HepG2 (cell line): ENCODE measurements around the gene SPRED2. TPM values are rescaled to one million over a fixed set of nuclear protein-coding genes. Genes with fewer than 3 reads are reported as not detected.

Experiments
- ARID2 ChIP-seq: sonication (generic); formaldehyde crosslinking; IDR thresholded peaks from 2 replicates; pipeline ENCODE4 v1.8.1; 2022; ENCODE audit warnings: mild to moderate bottlenecking, missing genetic modification reagents, borderline replicate concordance
- ATF2 ChIP-seq: sonication (generic); formaldehyde crosslinking; IDR thresholded peaks from 2 replicates; pipeline ENCODE4 v1.4.0; 2020; ENCODE audit warnings: missing genetic modification reagents
- CHCHD3 ChIP-seq: sonication (generic); formaldehyde crosslinking; IDR thresholded peaks from 2 replicates; pipeline ENCODE4 v1.8.0; 2022; ENCODE audit warnings: mild to moderate bottlenecking, missing genetic modification reagents, moderate library complexity
- CREB1 ChIP-seq, 2 experiments: fragments of 450-650 bp in 1 of 2; IDR thresholded peaks; 2 replicates each; pipeline ENCODE4 v1.6.1; 2016 to 2017; ENCODE audit warnings: control low read depth in 1 of 2, mild to moderate bottlenecking in 1 of 2, missing compliant biosample characterization in 1 of 2, missing genetic modification characterization in 1 of 2
- GPN1 ChIP-seq: sonication (generic); formaldehyde crosslinking; IDR thresholded peaks from 2 replicates; pipeline ENCODE4 v1.5.1; 2020; ENCODE audit warnings: missing genetic modification reagents, borderline replicate concordance
- LRRFIP1 ChIP-seq: sonication (generic); formaldehyde crosslinking; conservative IDR thresholded peaks from 2 replicates; pipeline ENCODE4 v1.4.0; 2020; ENCODE audit warnings: missing genetic modification reagents
- MXD3 ChIP-seq: IDR thresholded peaks from 2 replicates; pipeline ENCODE4 v1.6.1; 2016; ENCODE audit warnings: mild to moderate bottlenecking, missing biosample characterization, missing genetic modification reagents
- NAIF1 ChIP-seq: sonication (generic); formaldehyde crosslinking; IDR thresholded peaks from 2 replicates; pipeline ENCODE4 v1.5.0; 2020; ENCODE audit warnings: mild to moderate bottlenecking, missing genetic modification reagents, borderline replicate concordance
- NFE2L2 ChIP-seq: fragments of 150-350 bp; IDR thresholded peaks from 2 replicates; pipeline ENCODE4 v1.6.1; 2014; ENCODE audit warnings: low read length
- PHB2 ChIP-seq: fragments of 450-650 bp; IDR thresholded peaks from 2 replicates; pipeline ENCODE4 v1.6.1; 2018; ENCODE audit not compliant: partially characterized antibody
- PPARG ChIP-seq: conservative IDR thresholded peaks from 2 replicates; pipeline ENCODE4 v1.6.1; 2016; ENCODE audit warnings: missing biosample characterization, missing genetic modification reagents
- SKI ChIP-seq: fragments of 450-650 bp; IDR thresholded peaks from one replicate; pipeline ENCODE4 v1.6.1; 2018; ENCODE audit warnings: mild to moderate bottlenecking; ENCODE audit not compliant: partially characterized antibody
- TRIM22 ChIP-seq: fragments of 450-650 bp; IDR thresholded peaks from 2 replicates; pipeline ENCODE4 v1.6.1; 2017
- ZBTB8A ChIP-seq: sonication (generic); formaldehyde crosslinking; IDR thresholded peaks from 2 replicates; pipeline ENCODE4 v1.4.0; 2020; ENCODE audit warnings: mild to moderate bottlenecking, low read depth, missing genetic modification reagents, borderline replicate concordance
- ZFP36L1 ChIP-seq: sonication (generic); formaldehyde crosslinking; IDR thresholded peaks from 2 replicates; pipeline ENCODE4 v1.8.0; 2022; ENCODE audit warnings: mild to moderate bottlenecking, missing genetic modification reagents, moderate library complexity
- ZFP62 ChIP-seq: sonication (generic); formaldehyde crosslinking; IDR thresholded peaks from 2 replicates; pipeline ENCODE4 v1.4.0; 2020; ENCODE audit warnings: missing genetic modification reagents
- ZNF18 ChIP-seq: sonication (generic); formaldehyde crosslinking; IDR thresholded peaks from 2 replicates; pipeline ENCODE4 v1.8.0; 2022; ENCODE audit warnings: mild to moderate bottlenecking, missing genetic modification reagents; ENCODE audit not compliant: insufficient replicate concordance
- ZNF232 ChIP-seq: sonication (generic); formaldehyde crosslinking; IDR thresholded peaks from 2 replicates; pipeline ENCODE4 v1.4.0; 2020; ENCODE audit warnings: missing genetic modification reagents, borderline replicate concordance
- ZNF597 ChIP-seq: sonication (generic); formaldehyde crosslinking; IDR thresholded peaks from 2 replicates; pipeline ENCODE4 v1.5.0; 2020; ENCODE audit warnings: missing genetic modification reagents
- ZNF724P ChIP-seq: sonication (generic); formaldehyde crosslinking; IDR thresholded peaks from 2 replicates; pipeline ENCODE4 v1.8.0; 2022; ENCODE audit warnings: missing genetic modification reagents, borderline replicate concordance
- polyA plus RNA-seq, 8 experiments: library from polyadenylated mRNA; depleted of rRNA in 3 of 8; stranded (reverse) in 7 of 8; unstranded in 1 of 8; fragments of >200 nt; fragmentation: Illumina TruSeq in 4 of 8; extraction: Trizol in 4 of 8; gene quantifications; 2 replicates each; pipeline versions ENCODE4 v1.2.1 to v1.2.3, GENCODE V29; 2011 to 2016; ENCODE audit warnings: low read depth in 4 of 8, missing spikeins in 1 of 8, mixed read lengths in 1 of 8; ENCODE audit not compliant: insufficient read depth in 1 of 8
- total RNA-seq, 5 experiments: library from RNA; depleted of rRNA; stranded (reverse); fragments of >200 nt; fragmentation: Illumina TruSeq; extraction: Trizol; gene quantifications; 2 replicates each; pipeline ENCODE4 v1.2.3, GENCODE V29; 2016; ENCODE audit warnings: low read depth in 1 of 5

SPRED2 gene
- total and polyA plus RNA-seq, 2 of the 13 experiments (the other 11 are each of a cell fraction or from before 2014, with no cell fraction given) = 13.0 to 37.0 TPM

- TF ChIP-seq ZNF597 (0 out of 2 replicates have a peak, but pooled peaks have one; percentile 15), CREB1 (IDR thresholded peaks at IDR 0.05) (peak; percentile 6; the same call in 1 of the 2 replicates), CREB1 (CRISPR knock-in tag; IDR thresholded peaks at IDR 0.05) (0 out of 2 replicates have a peak, but pooled peaks have one; percentile 27), ARID2 (CRISPR knock-in tag) (no peak), ZFP62 (CRISPR knock-in tag) (no peak), PHB2 (no peak), ZNF724P (CRISPR knock-in tag) (no peak), NFE2L2 (no peak), PPARG (0 out of 2 replicates have a peak, but pooled peaks have one; percentile 40), GPN1 (CRISPR knock-in tag) (no peak), ZFP36L1 (CRISPR knock-in tag) (peak; percentile 25; the same call in 1 of the 2 replicates), ATF2 (CRISPR knock-in tag) (peak; percentile 81), MXD3 (CRISPR knock-in tag) (peak; percentile 79), CHCHD3 (CRISPR knock-in tag) (0 out of 2 replicates have a peak, but pooled peaks have one; percentile 58), TRIM22 (no peak), NAIF1 (CRISPR knock-in tag) (no peak), LRRFIP1 (CRISPR knock-in tag) (no peak), ZBTB8A (CRISPR knock-in tag) (no peak), ZNF232 (CRISPR knock-in tag) (peak; percentile 63; the same call in 1 of the 2 replicates), ZNF18 (CRISPR knock-in tag) (peak; percentile 50), SKI (peak; percentile 72)
Measured at GRCh38 chr2:65435625-65436168, 3.3 kb upstream of the SPRED2 start (continued).
